Gastrocnemius medialis (tissue), 4 donors: ENCODE data around the gene MED16.

Source experiments
- CTCF ChIP-seq, 5 experiments: fragments of 450-650 bp in 3 of 5; fragments of 200-600 bp in 2 of 5; sonication (generic) in 2 of 5; IDR thresholded peaks in 4 of 5; conservative IDR thresholded peaks in 1 of 5; 1 replicate in 4 of 5; 2 replicates in 1 of 5; pipeline ENCODE4 v1.5.1; 2016 to 2019; ENCODE audit warnings: antibody characterized with exemption in 5 of 5, mild to moderate bottlenecking in 3 of 5, moderate library complexity in 3 of 5
- POLR2A ChIP-seq, 2 donors: fragments of 450-650 bp; IDR thresholded peaks; one replicate each; pipeline ENCODE4 v1.6.1; 2017; ENCODE audit warnings: antibody characterized with exemption in 2 of 2, mild to moderate bottlenecking in 2 of 2, moderate library complexity in 2 of 2

DNA sequence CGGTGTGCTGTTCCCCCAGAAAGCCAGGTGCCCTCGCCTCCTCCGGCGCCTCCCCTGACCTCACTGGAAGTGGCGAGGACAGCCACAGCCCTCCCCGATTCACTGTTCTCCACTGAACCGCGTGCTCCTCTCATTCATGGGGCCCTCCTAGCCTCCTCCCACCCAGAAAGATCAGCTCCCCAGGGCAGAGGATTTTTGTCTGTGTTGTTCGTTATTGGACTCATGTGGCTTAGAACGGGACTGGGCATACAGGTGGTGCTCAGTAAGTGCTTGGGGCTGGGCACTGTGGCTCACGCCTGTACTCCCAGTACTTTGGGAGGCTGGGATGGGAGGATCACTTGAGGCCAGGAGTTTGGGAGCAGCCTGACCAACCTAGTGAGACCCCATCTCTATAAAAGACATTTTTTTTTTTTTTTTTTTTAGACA, 48.4 kb downstream of the MED16 start:
- TF ChIP-seq CTCF (IDR thresholded peaks at IDR 0.05 in 4 of 5, conservative IDR thresholded peaks at IDR 0.05 in 1 of 5) (no peak), POLR2A (IDR thresholded peaks at IDR 0.05) (no peak)
